A549 treated with GW870086 at 1 μM for 4 hours (cell line): ENCODE measurements around the gene FAM90A26. TPM values are rescaled to one million over a fixed set of nuclear protein-coding genes. Genes with fewer than 3 reads are reported as not detected.

ENCODE experiments used
- total RNA-seq: library from RNA; stranded (reverse); fragments of 200-300 nt; extraction: Qiagen RNA extraction; gene quantifications from 5 replicates; pipeline ENCODE4 v1.2.3, GENCODE V29; 2022; ENCODE audit warnings: low read depth

Gene FAM90A26, protein sequence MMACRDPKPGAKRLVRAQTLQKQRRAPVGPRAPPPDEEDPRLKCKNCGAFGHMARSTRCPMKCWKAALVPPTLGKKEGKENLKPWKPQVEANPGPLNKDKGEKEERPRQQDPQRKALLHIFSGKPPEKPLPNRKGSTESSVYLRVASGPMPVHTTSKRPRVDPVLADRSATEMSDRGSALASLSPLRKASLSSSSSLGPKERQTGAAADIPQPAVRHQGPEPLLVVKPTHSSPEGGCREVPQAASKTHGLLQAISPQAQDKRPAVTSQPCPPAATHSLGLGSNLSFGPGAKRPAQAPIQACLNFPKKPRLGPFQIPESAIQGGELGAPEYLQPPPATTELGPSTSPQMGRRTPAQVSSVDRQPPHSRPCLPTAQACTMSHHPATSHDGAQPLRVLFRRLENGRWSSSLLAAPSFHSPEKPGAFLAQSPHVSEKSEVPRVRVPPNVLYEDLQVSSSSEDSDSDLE
- total RNA-seq, result 0.08 TPM in 1 of 5 replicates, not detected in the others

DNA sequence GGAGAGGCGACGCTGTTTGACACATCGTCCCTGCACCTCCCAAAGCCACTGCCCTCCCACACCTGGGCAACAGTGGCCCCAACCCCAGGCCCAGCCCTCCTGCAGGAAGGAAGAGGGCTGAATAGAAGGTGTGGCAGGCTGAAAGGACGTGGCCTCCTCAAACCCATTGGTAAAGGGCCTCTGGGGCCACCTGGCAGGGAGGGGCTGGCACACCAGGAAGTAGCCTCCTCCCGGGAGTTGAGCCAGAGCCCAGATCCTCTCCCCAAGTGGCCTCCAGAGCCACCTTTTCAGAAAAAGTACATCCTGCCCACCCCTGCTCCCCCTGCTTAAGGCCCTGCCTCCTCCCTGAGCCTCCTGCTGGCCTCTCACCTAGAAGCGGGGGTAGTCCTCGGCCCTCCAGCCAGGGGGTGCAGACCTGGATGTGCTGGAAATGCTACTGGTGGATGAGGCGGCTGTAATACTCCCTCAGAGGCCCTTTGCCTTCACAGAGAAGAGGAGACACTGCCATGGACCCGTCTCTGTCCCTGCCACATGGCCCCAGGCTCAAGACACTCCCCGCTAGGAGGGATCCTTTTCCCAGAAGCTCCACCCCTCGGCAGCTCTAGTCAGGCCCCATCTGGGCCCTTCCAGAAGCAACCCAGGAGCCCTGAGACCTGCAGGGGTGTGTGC is at the start of gene FAM90A26:
Gene FAM90A26 (plus strand): TSS at position 619 of the 669 bp plus-strand sequence. CDS start 2,764 bp downstream, outside the sequence.

DNA sequence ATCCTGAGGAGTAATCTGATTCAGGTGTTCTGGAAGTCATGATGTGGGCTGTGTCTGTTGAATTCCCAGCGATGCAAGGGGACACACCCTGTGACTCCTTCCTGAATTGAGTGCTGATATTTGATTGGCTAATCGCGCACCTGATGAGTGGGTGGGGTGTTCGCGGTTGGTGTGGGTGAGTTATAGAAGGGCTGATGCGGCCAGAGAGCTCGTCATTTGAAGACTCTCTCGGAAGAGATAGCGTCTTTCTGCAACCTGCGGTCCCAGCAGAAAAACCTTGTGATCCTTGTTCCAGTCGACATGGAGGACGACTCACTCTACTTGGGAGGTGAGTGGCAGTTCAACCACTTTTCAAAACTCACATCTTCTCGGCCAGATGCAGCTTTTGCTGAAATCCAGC is 40.1 kb downstream of the FAM90A26 start, which contains the start of gene USP17L10:
Gene USP17L10 (plus strand): TSS at position 301 of the 400 bp plus-strand sequence. CDS start 0 bp downstream, at position 301.

DNA sequence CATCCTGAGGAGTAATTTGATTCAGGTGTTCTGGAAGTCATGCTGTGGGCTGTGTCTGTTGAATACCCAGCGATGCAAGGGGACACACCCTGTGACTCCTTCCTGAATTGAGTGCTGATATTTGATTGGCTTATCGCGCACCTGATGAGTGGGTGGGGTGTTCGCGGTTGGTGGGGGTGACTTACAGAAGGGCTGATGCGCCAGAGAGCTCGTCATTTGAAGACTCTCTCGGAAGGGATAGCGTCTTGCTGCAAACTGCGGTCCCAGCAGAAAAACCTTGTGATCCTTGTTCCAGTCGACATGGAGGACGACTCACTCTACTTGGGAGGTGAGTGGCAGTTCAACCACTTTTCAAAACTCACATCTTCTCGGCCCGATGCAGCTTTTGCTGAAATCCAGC is 44.9 kb downstream of the FAM90A26 start, which contains the start of gene USP17L11:
Gene USP17L11 (plus strand): TSS at position 301 of the 400 bp plus-strand sequence. CDS start 0 bp downstream, at position 301.

DNA sequence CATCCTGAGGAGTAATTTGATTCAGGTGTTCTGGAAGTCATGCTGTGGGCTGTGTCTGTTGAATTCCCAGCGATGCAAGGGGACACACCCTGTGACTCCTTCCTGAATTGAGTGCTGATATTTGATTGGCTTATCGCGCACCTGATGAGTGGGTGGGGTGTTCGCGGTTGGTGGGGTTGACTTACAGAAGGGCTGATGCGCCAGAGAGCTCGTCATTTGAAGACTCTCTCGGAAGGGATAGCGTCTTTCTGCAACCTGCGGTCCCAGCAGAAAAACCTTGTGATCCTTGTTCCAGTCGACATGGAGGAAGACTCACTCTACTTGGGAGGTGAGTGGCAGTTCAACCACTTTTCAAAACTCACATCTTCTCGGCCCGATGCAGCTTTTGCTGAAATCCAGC is 49.6 kb downstream of the FAM90A26 start, which contains the start of gene USP17L12:
Gene USP17L12 (plus strand): TSS at position 301 of the 400 bp plus-strand sequence. CDS start 0 bp downstream, at position 301.

DNA sequence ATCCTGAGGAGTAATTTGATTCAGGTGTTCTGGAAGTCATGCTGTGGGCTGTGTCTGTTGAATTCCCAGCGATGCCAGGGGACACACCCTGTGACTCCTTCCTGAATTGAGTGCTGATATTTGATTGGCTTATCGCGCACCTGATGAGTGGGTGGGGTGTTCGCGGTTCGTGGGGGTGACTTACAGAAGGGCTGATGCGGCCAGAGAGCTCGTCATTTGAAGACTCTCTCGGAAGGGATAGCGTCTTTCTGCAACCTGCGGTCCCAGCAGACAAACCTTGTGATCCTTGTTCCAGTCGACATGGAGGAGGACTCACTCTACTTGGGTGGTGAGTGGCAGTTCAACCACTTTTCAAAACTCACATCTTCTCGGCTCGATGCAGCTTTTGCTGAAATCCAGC is 54.4 kb downstream of the FAM90A26 start, which contains the start of gene USP17L13:
Gene USP17L13 (plus strand): TSS at position 301 of the 400 bp plus-strand sequence. CDS start 0 bp downstream, at position 301.

Other genes starting within 250 kb of the FAM90A26 start
- not detected in 5 replicates for gene USP17L10, start 40.2 kb downstream of the FAM90A26 start, total RNA-seq
- not detected in 5 replicates for gene USP17L11, start 45.0 kb downstream of the FAM90A26 start, total RNA-seq
- gene USP17L12, start 49.7 kb downstream of the FAM90A26 start, total RNA-seq, result not detected in 5 replicates
- gene USP17L13, start 54.5 kb downstream of the FAM90A26 start, total RNA-seq, result not detected in 5 replicates
- not detected in 5 replicates for gene USP17L15, start 64.0 kb downstream of the FAM90A26 start, total RNA-seq
- gene USP17L17, start 73.5 kb downstream of the FAM90A26 start, total RNA-seq, result not detected in 5 replicates
- not detected in 5 replicates for gene USP17L18, start 78.2 kb downstream of the FAM90A26 start, total RNA-seq
- gene USP17L19, start 83.0 kb downstream of the FAM90A26 start, total RNA-seq, result not detected in 5 replicates
- gene USP17L20, start 87.7 kb downstream of the FAM90A26 start, total RNA-seq, result not detected in 5 replicates
- not detected in 5 replicates for gene USP17L21, start 92.5 kb downstream of the FAM90A26 start, total RNA-seq
- gene USP17L22, start 97.2 kb downstream of the FAM90A26 start, total RNA-seq, result not detected in 5 replicates
- not detected in 5 replicates for gene USP17L24, start 154.8 kb downstream of the FAM90A26 start, total RNA-seq
- not detected in 5 replicates for gene USP17L25, start 159.5 kb downstream of the FAM90A26 start, total RNA-seq
- gene USP17L26, start 164.2 kb downstream of the FAM90A26 start, total RNA-seq, result not detected in 5 replicates
- not detected in 5 replicates for gene USP17L5, start 169.0 kb downstream of the FAM90A26 start, total RNA-seq
- gene USP17L27, start 173.7 kb downstream of the FAM90A26 start, total RNA-seq, result not detected in 5 replicates
- gene USP17L28, start 178.5 kb downstream of the FAM90A26 start, total RNA-seq, result not detected in 5 replicates
- gene USP17L29, start 183.2 kb downstream of the FAM90A26 start, total RNA-seq, result not detected in 5 replicates
- gene USP17L30, start 192.7 kb downstream of the FAM90A26 start, total RNA-seq, result not detected in 5 replicates